Measurements from ENCODE around the gene RBMS1. TPM values are rescaled to one million over a fixed set of nuclear protein-coding genes. Genes with fewer than 3 reads are reported as not detected.

RBMS1 gene
- total RNA-seq, 1 experiment from 2014 or later, result 77.5 TPM

GRCh38 chr2:160506371-160507045 is 12.9 kb upstream of the RBMS1 start:
- Mint-ChIP-seq H3K9me3 (no peaks in the 10 kb centered on the region), H3K27me3 (ENCODE audit: low read depth) (no peaks in the 10 kb centered on the region), H3K4me3 (no peak overlapping the region), H3K27ac (no peak overlapping the region), H3K4me1 (no peaks in the 10 kb centered on the region), H3K36me3 (ENCODE audit: insufficient read depth in 1 of 3, low read depth in 3 of 3) (no peaks in the 10 kb centered on the region)
- H2BK12ac ChIP-seq (ENCODE audit: insufficient read length, low read depth, low read length), result no peak overlapping the region
- H3K23ac ChIP-seq (ENCODE audit: insufficient read length, low read depth, low read length), result no peak overlapping the region
- H3K4me1 ChIP-seq (ENCODE audit: insufficient read depth, low read length), result no peaks in the 10 kb centered on the region
- no peak overlapping the region for H3K9ac ChIP-seq (ENCODE audit: extremely low read depth, insufficient read length, low read length)
- H3K9me3 ChIP-seq (ENCODE audit: control insufficient read depth, low read depth, low read length), result no peaks in the 10 kb centered on the region
- no peak for DNase-seq
- whole genome bisulfite sequencing (ENCODE audit: extremely low coverage, insufficient read length, low lambda C conversion rate), result no CpG with 5 or more reads among the region's 9 CpGs
- no peaks in the 10 kb centered on the region for H3K79me1 ChIP-seq (ENCODE audit: insufficient read depth, low read depth, low read length, poor library complexity, severe bottlenecking)
- H3K79me2 ChIP-seq (ENCODE audit: insufficient read depth, low read length), result no peaks in the 10 kb centered on the region
- H3K27ac ChIP-seq (ENCODE audit: insufficient read length, low read depth, low read length), result no peak overlapping the region
- no peak overlapping the region for H3K4ac ChIP-seq (ENCODE audit: low read depth, low read length)
- H3K14ac ChIP-seq (ENCODE audit: insufficient read depth, low read length), result no peak overlapping the region
- H4K8ac ChIP-seq (replicated peaks; ENCODE audit: insufficient read length, low read depth, low read length), result no peak overlapping the region
- no peak overlapping the region for H2BK5ac ChIP-seq (ENCODE audit: insufficient read length, low read length)
- H3K27me3 ChIP-seq (ENCODE audit: insufficient read depth, low read length), result no peaks in the 10 kb centered on the region
- H2BK20ac ChIP-seq (ENCODE audit: low read depth, low read length, poor library complexity, severe bottlenecking), result no peak overlapping the region
- H3K4me2 ChIP-seq (ENCODE audit: insufficient read depth, insufficient read length, low read length), result no peak overlapping the region
- no peak overlapping the region for H2AFZ ChIP-seq (ENCODE audit: low read length)
- TF ChIP-seq CTCF (conservative IDR thresholded peaks at IDR 0.05), result no peak
- no peak overlapping the region for H2BK120ac ChIP-seq (ENCODE audit: low read depth, low read length, poor library complexity, severe bottlenecking)
- no peak overlapping the region for H3T11ph ChIP-seq (ENCODE audit: low read length)
- H4K5ac ChIP-seq (ENCODE audit: insufficient read length, low read depth, low read length), result no peak overlapping the region
- H4K20me1 ChIP-seq (ENCODE audit: control insufficient read depth, insufficient read depth, insufficient read length), result no peaks in the 10 kb centered on the region
- H3K18ac ChIP-seq (ENCODE audit: insufficient read length, low read depth, low read length), result no peak overlapping the region
- H3K56ac ChIP-seq (ENCODE audit: insufficient read length, low read depth, low read length), result no peak overlapping the region
- no peak overlapping the region for H2BK15ac ChIP-seq (ENCODE audit: low read depth, low read length)
- H3K23me2 ChIP-seq (ENCODE audit: insufficient read length, low read depth, low read length, poor library complexity, severe bottlenecking), result no peaks in the 10 kb centered on the region
- no peak overlapping the region for H4K91ac ChIP-seq (ENCODE audit: insufficient read length, low read depth, low read length)
- no peak overlapping the region for H2AK5ac ChIP-seq (ENCODE audit: insufficient read length, low read length)

Measured in H9 (cell line).